Adrenal gland (tissue), 12 donors: ENCODE measurements around the gene ZNF335. TPM values are rescaled to one million over a fixed set of nuclear protein-coding genes. Genes with fewer than 3 reads are reported as not detected.

Source experiments
- DNase-seq, 7 donors: peaks; one replicate each; pipeline ENCODE4 v3.0.0-alpha.2; 2019 to 2020
- H3K27ac ChIP-seq, 5 donors: fragments of 200-600 bp; sonication (generic) in 4 of 5; 1 replicate in 3 of 5; 2 replicates in 2 of 5; pipeline versions ENCODE4 v1.5.1 to v1.8.0; 2016 to 2020; ENCODE audit warnings: mild to moderate bottlenecking in 1 of 5
- H3K27me3 ChIP-seq: fragments of 200-600 bp; 2 replicates; pipeline ENCODE4 v1.8.0; 2021
- H3K36me3 ChIP-seq, 2 donors: fragments of 200-600 bp; replicated peaks in 1 of 2; 1 replicate in 1 of 2; 2 replicates in 1 of 2; pipeline versions ENCODE4 v1.5.1 to v1.8.0; 2018 to 2022
- H3K4me1 ChIP-seq, 2 donors: fragments of 200-600 bp; replicated peaks in 1 of 2; 1 replicate in 1 of 2; 2 replicates in 1 of 2; pipeline versions ENCODE4 v1.5.1 to v1.8.0; 2018 to 2021
- H3K4me3 ChIP-seq, 4 donors: fragments of 200-600 bp; sonication (generic) in 3 of 4; one replicate each; pipeline ENCODE4 v1.5.1; 2016 to 2018
- H3K9me3 ChIP-seq, 3 donors: fragments of 200-600 bp; sonication (generic) in 1 of 3; replicated peaks in 1 of 3; 1 replicate in 2 of 3; 2 replicates in 1 of 3; pipeline versions ENCODE4 v1.5.1 to v1.8.0; 2016 to 2021
- CTCF ChIP-seq, 6 experiments: fragments of 450-650 bp in 4 of 6; fragments of 200-600 bp in 2 of 6; sonication (generic) in 1 of 6; IDR thresholded peaks; 1 replicate in 5 of 6; 2 replicates in 1 of 6; pipeline versions ENCODE4 v1.5.1 to v1.8.0; 2016 to 2021; ENCODE audit warnings: antibody characterized with exemption in 6 of 6, mild to moderate bottlenecking in 2 of 6, moderate library complexity in 1 of 6
- POLR2A ChIP-seq, 2 donors: fragments of 450-650 bp; IDR thresholded peaks; one replicate each; pipeline ENCODE4 v1.6.1; 2017; ENCODE audit warnings: antibody characterized with exemption in 2 of 2, mild to moderate bottlenecking in 2 of 2, moderate library complexity in 1 of 2
- WGBS, 4 donors: extraction: QIAGEN DNeasy Blood & Tissue Kit in 2 of 4; methylation state at CpG; one replicate each; pipeline versions ENCODE4 v1.1.5 to v1.1.7; 2013 to 2017; 5-methylcytosine and 5-hydroxymethylcytosine counted together
- intact Hi-C, 2 donors: fragments of 100-400 bp; cut with DNase I; formaldehyde crosslinking; loops; one replicate each; pipeline versions ENCODE4 v1.14.1 to v1.15.0; 2022 to 2023
- polyA plus RNA-seq, 3 donors: library from polyadenylated mRNA; stranded (reverse); fragments of 200-250 nt in 2 of 3; fragments of 350-450 nt in 1 of 3; fragmentation: Illumina TruSeq in 1 of 3; extraction: RNeasy Lipid Tissue Mini Kit (QIAGEN cat#74804) in 1 of 3; gene quantifications; one replicate each; pipeline ENCODE4 v1.2.3, GENCODE V29; 2013 to 2014
- total RNA-seq, 9 donors: library from RNA; depleted of rRNA in 4 of 9; stranded (reverse); fragments of >200 nt in 4 of 9; fragments of 120-200 nt in 1 of 9; fragmentation: NEBNext Ultra II Directional in 1 of 9; extraction: Animal tissue kit (Norgen Biotek cat#: 25700) in 1 of 9; gene quantifications; one replicate each; pipeline versions ENCODE4 v1.1.0 to v1.2.4, GENCODE V29; 2013 to 2023
- donor health status: healthy with polysubstance abuse.
- donor health status: Bipolar disorder and iron deficiency.
- donor health status: DM: yes; HTN: yes; CAD: no.
- donor health status: DM: no; HTN: no; CAD: no.
- donor health status: DM: no; HTN: no; CAD: no.
- donor health status: DM: yes; HTN: yes; CAD: no.

ZNF335 gene
- total and polyA plus RNA-seq, 12 donors: 5.4 to 45.1 (median 17.7) TPM

- intact Hi-C loops: no loop called here
- TF ChIP-seq POLR2A (IDR thresholded peaks at IDR 0.05) (no peak), CTCF (IDR thresholded peaks at IDR 0.05) (no peak)
- Histone ChIP-seq H3K4me3 (no peak overlapping the region), H3K4me1 (peaks cover 0 to 1% of the 10 kb centered on the region in 2 donors), H3K27me3 (no peaks in the 10 kb centered on the region), H3K36me3 (no peaks in the 10 kb centered on the region), H3K9me3 (no peaks in the 10 kb centered on the region), H3K27ac (no peak overlapping the region)
- WGBS, 4 donors: 75 to 87% (median 85%) methylated on average over 6 of the region's 6 CpGs
- peak in 1 of 7 donors; percentile 13 for DNase-seq
Observed at GRCh38 chr20:45976086-45976485, 4.1 kb upstream of the ZNF335 start.

DNA sequence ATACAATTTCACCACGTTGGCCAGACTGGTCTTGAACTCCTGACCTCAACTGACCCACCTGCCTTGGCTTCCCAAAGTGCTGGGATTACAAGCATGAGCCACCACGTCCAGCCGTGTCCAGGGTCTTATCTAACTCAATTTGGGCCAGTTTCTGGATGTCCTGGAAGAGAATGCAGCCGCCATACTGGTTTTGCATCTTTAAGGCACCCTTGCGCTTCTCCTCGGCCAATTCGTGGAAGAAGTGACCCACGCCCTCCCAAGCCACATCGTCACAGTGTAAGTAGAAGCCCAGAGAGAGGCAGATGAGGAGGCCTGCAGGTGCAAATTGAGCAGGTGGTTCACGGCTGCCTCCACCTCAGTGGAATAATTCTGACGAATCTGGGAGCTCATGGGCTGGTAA lies 3.7 kb upstream of the ZNF335 start:
- no peak overlapping the region for H3K27ac ChIP-seq
- no peaks in the 10 kb centered on the region for H3K36me3 ChIP-seq
- intact Hi-C loops: no loop called here
- DNase-seq: peak in 1 of 7 donors; percentile 22
- H3K4me3 ChIP-seq: no peak overlapping the region
- peaks cover 0 to 5% of the 10 kb centered on the region in 2 donors for H3K4me1 ChIP-seq
- H3K9me3 ChIP-seq: no peaks in the 10 kb centered on the region
- no peaks in the 10 kb centered on the region for H3K27me3 ChIP-seq
- WGBS, 4 donors: 82 to 91% (median 89%) methylated on average over 8 to 11 of the region's 11 CpGs
- TF ChIP-seq CTCF (IDR thresholded peaks at IDR 0.05) (no peak), POLR2A (IDR thresholded peaks at IDR 0.05) (no peak)

DNA sequence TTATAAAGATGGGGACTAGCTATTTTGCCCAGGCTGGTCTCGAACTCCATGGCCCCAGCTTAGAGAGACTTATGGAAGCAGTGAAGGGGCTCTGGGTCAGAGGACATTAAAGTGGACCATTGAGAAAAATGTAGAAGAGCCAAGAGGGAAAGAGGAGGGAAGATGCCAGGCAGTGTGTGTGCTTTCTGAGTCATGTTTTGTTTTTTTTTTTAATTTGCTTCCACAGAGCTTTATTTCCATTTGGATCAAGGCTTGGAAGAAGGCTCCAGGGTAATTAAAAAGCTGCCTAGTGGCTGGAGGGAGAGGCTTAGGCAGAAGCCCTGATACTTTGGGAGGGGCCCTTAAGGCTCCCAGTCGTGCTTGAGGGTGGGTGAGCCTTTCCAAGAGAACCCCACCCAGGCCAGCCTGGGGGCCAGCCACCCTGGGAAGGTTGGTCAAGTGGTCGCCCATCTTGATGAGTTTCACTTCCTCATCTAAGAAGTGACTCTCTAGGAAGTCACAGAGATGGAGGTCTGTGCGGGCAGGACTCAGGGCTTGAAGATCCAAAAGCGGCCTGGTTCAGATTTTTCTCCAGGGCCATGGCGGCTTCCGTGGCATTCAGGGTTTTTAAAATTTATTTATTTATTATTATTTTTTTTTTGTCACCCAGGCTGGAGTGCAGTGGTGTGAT lies 3.0 kb upstream of the ZNF335 start:
- DNase-seq: peak in 1 of 7 donors; percentile 19
- WGBS, 4 donors: 72 to 81% (median 76%) methylated on average over 6 to 7 of the region's 7 CpGs
- no peaks in the 10 kb centered on the region for H3K27me3 ChIP-seq
- no peak for TF ChIP-seq CTCF (IDR thresholded peaks at IDR 0.05)
- no peak for TF ChIP-seq POLR2A (IDR thresholded peaks at IDR 0.05)
- peaks cover 3 to 12% of the 10 kb centered on the region in 2 donors for H3K4me1 ChIP-seq
- H3K4me3 ChIP-seq: no peak overlapping the region
- H3K36me3 ChIP-seq: no peaks in the 10 kb centered on the region
- intact Hi-C loops: no loop called here
- H3K27ac ChIP-seq: peak overlapping the region in 1 of 5 donors; percentile 51
- H3K9me3 ChIP-seq: no peaks in the 10 kb centered on the region

GRCh38 chr20:45972500-45973183 lies 639 bp upstream of the ZNF335 start:
- peak in 5 of 7 donors; percentile 22 to 94 (median 52) for DNase-seq
- Histone ChIP-seq H3K27ac (peak overlapping the region in 4 of 5 donors; percentile 99 to 100 (median 99)), H3K27me3 (no peaks in the 10 kb centered on the region), H3K36me3 (peaks cover 0 to 19% of the 10 kb centered on the region in 2 donors), H3K4me3 (peak overlapping the region in 1 of 4 donors; percentile 80), H3K9me3 (no peaks in the 10 kb centered on the region), H3K4me1 (peaks cover 15 to 22% of the 10 kb centered on the region in 2 donors)
- TF ChIP-seq POLR2A (IDR thresholded peaks at IDR 0.05): no peak
- TF ChIP-seq CTCF (IDR thresholded peaks at IDR 0.05): no peak
- WGBS, 4 donors: 44 to 70% (median 52%) methylated on average over 18 to 29 of the region's 29 CpGs
- intact Hi-C loops: no loop called here
